ENCODE data around the gene TAPBP.
A peak's percentile ranks its signal among the peaks of the same experiment; 100 is the strongest.

TAPBP gene

DNA sequence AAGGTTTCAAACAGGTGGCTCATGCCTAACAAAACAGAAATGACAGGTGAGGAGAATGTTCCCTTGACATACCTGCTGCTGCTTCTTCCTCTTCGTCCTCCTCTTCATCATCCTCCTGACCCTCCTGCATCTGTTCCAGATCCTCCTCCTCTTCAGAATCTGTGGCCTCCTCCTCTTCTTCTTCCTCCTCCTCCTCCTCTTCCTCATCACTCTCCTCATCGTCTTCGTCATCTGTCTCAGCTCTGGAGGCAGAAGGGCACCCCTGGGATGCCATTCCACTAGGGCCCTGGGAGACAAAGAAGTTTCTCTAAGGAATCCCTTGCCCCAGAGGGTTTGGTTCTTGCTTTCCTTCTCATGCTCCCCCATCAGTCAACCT lies 6.0 kb upstream of the TAPBP start:
- no peak for DNase-seq (ENCODE audit: low read depth)

DNA sequence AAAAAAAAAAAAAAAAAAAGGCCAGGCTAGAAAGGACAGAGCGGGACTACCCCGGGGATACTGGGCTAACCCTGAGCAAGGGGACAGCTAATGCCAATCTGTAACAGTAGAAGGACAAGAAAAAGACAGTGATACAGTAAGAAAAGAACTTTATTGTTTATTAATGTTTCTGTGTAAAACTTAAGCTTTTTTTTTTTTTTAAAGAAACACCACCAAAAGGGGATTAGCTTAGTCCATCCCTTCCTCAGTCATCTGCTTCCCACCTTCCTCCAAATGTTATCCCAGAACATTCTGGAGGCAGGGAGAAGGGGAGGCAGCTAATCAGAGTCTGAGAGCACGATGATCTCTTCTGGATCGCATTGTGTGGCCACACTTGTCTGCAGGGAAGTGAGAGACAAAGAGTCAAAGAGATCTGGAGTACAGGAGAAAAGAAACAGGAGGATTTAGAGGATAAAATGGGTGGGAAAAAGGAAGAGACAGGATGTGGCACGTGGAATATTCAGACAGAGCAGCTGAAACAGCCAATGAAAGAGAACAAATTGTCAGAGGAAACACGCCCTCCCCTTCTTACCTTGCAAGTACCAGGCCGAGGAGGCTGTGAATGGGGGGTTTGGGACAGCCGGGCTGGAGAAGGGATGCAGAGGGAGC lies 4.7 kb upstream of the TAPBP start:
- DNase-seq (ENCODE audit: low read depth) = no peak

GRCh38 chr6:33317669-33318425 lies 4.0 kb upstream of the TAPBP start, which contains the start of gene ZBTB22:
Gene ZBTB22, minus strand, starts transcription at chr6:33317744. Its CDS starts 828 bp downstream, at chr6:33316916.
- DNase-seq (ENCODE audit: low read depth) = peak; percentile 96

GRCh38 chr6:33317419-33317668 lies 3.5 kb upstream of the TAPBP start:
- no peak for DNase-seq (ENCODE audit: low read depth)

- no peak for DNase-seq (ENCODE audit: low read depth)
Observed at GRCh38 chr6:33316603-33317418, 2.9 kb upstream of the TAPBP start.

DNA sequence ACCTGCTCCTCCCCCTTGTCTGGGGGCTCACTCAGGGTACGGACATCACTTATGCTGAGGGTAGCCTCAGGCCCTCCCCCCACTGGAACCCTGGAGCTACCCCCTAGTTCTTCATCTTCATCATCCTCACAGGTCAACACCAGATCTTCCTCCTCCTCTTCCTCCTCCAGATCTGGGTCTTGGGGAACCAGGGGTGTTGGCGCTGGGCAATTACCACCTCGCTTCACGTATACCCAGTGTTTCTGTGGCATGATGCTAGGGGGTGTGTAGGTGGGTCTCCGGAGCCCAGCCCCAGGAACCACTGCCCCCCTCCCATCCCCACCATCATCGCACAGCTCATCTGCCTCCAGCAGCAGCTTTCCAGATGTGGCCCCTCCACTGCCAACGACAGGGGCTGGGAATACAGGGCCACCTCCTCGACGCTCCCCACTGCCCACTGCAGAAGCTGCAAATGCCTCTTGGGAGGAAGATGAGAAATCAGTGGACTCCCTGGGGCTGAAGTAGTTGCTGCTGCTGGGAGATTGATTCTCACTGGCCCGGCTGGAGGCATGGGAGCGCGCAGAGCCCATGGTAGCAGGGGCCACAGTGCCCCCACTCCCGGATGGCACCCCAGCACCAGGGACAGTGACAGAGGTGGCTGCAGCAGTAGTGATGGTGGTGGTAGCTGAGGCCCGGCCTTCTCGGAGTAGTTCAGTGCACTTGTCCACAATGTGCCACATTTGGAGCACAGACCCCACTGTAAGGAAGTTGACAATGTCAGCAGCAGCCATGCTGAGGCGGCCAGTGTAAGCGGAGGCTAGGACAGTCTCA lies 2.1 kb upstream of the TAPBP start:
- no peak for DNase-seq (ENCODE audit: low read depth)

- no peak for DNase-seq (ENCODE audit: low read depth)
Observed at GRCh38 chr6:33314943-33315792, 1.3 kb upstream of the TAPBP start.

DNA sequence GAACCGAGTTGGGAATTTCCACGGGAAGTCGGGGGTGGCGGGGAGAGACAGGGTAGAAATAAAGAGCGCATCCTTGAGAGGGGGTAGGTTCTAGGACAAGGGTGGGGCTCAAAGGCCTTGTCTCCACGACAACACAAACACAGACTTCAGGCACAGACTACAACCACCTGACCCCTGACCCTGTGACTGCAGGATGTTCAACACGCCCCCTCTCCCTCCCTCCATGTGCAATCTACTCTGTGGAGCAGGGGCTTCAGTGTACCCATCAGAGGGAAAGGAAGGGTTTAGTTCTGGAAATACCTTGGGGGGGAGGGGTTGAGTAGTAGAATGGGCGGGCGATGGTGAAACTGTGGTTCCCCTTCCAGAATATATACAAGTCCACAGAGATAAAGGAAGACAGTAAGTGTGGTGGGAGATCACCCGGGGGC lies 651 bp upstream of the TAPBP start:
- no peak for DNase-seq (ENCODE audit: low read depth)

DNA sequence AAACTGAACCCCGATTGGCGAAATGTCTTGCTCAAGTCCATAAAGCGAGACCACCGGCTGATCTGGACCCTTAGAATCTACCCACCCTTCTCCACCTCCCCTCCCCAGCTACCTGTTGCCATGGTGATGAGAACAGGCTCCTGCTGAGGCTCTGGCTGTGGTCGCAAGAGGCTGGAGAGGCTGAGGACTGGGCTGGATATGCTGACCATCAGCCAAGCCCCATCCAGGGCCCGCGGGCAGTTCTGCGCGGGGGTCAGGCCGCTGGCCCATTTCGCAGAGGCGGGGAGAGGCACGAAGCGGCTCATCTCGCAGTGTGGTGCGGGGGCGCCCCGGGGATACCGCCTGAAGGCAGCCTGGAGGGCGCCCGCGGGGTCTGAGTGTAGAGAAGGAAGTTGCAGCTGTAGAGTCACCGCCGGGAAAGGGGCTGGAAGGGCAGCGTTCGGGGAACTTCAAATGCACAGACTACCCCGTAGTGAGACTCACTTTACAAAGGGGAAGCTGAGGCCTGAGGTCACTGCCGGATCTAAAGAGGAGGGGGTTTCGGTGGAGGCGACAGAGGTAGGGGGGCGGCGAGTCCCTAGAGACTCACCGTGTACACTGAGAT lies 671 bp downstream of the TAPBP start:
- DNase-seq (ENCODE audit: low read depth) = no peak

- DNase-seq (ENCODE audit: low read depth) = no peak
Observed at GRCh38 chr6:33312361-33313104, 1.3 kb downstream of the TAPBP start.

- DNase-seq (ENCODE audit: low read depth) = no peak
Observed at GRCh38 chr6:33306356-33306755, 7.5 kb downstream of the TAPBP start.

DNA sequence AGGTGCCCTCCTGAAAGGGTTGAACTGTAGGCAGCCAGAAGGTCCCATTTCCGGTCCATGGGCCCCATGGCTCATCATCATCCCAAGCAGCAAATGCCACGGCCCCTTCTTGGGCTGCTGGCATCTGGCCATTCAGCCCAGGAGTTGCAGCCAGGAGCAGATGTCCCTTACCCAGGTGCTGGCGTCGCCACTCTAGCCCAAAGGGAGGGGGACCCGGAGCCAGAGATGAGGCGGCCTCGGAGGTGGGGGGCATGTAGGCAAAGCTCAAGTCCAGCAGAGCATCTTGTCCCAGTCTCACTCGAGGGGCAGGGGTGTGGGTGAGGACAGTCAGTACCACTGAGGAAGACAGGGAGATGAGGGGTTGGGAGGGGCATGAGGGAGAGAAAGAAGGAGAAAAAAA lies 8.8 kb downstream of the TAPBP start:
- DNase-seq (ENCODE audit: low read depth) = no peak

DNA sequence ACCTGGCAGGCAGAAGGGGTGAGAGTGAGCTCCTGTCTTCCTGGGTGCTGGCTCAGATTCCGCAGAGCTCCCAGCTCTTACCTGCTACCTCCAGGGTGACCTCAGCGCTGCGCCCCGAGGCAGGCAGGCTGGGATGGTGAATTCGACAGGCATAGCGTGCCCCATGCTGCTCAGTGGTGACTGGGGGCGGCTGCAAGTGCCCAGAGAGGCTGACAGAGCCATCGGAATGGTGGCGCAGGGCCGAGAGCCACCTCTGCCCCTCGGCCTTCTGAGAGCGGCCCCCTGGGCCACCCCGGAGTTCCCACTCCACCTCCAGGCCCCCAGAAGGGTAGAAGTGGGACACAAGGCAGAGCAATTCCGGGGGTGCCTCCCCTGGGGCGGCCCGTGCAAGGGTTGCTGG lies 9.7 kb downstream of the TAPBP start:
- DNase-seq (ENCODE audit: low read depth) = no peak

- DNase-seq (ENCODE audit: low read depth) = no peak
Observed at GRCh38 chr6:33301877-33302276, 12.0 kb downstream of the TAPBP start.

GRCh38 chr6:33299237-33299944 lies 14.5 kb downstream of the TAPBP start:
- no peak for DNase-seq (ENCODE audit: low read depth)

- peak; percentile 89 for DNase-seq (ENCODE audit: low read depth)
Observed at GRCh38 chr6:33298773-33299236, 15.1 kb downstream of the TAPBP start, which contains the start of gene RGL2. Gene RGL2, minus strand, starts transcription at chr6:33298942. Its CDS starts 332 bp downstream, at chr6:33298610.

DNA sequence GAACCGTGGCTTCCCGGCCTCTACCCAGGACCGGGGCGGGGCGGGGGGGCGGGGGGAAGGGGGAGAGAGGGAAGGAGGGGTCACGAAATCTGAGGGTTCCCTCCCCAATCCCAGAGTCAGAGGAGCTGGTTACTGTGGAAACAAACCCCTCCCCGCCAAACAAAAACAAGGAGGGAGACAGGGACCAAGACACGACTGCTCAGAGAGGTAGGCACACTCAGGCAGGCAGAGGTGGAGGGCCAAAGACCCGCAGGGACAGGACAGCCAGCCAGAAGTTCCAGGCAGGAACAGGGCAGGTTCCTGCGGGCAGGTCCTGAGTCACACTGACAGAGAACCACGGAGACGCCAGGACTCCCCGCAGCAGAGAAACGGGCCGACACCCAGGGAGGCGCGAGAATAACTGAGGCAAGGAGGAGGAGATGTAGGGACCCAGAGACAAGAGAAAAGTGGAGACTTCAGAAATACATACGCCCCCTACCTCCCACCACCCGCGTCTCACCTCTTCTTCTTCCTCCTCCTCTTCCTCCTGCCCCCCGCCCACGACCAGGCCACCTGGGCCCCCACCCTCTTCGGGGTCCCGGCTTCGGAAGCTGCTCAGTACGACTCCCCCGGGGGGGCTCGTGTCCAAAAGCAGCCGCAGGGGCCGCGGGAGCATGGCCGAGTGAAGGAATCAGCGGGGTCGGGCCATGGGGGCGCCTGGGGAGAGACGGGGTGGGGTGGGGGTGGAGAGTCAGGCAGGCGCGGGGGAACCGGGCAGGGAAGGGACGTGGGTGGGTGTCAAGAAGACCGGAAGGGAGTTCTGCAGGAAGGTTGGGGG lies 15.7 kb downstream of the TAPBP start:
- no peak for DNase-seq (ENCODE audit: low read depth)

DNA sequence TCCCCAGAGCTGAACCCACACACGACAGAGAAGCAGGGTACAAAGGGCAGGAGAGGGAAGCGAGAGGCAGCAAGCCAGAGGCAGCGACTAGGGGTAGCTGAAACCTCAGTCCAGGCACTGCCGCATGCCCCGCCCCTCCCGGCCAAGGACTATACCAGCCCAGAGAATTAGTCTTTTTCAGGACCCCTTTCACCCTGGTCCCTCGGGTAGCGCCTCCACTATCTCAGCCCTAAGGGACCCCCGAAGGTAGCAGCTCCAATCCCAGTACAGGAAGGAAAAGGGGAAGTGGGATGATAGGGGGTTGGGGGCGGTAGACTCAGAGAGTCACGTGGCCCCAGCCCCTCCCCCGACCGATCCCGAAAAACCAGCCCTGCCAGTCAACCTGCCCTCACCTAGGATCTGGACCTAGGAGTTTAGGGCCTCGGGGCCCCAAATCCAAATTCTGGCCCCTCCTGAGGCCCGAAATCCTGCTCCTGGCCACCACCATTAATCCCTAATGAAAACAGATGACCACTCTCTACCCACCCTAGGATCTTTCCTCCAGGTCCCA lies 16.4 kb downstream of the TAPBP start:
- no peak for DNase-seq (ENCODE audit: low read depth)

All from CMK (cell line).